ENCODE results near the gene LRRC10B.

The LRRC10B gene

DNA sequence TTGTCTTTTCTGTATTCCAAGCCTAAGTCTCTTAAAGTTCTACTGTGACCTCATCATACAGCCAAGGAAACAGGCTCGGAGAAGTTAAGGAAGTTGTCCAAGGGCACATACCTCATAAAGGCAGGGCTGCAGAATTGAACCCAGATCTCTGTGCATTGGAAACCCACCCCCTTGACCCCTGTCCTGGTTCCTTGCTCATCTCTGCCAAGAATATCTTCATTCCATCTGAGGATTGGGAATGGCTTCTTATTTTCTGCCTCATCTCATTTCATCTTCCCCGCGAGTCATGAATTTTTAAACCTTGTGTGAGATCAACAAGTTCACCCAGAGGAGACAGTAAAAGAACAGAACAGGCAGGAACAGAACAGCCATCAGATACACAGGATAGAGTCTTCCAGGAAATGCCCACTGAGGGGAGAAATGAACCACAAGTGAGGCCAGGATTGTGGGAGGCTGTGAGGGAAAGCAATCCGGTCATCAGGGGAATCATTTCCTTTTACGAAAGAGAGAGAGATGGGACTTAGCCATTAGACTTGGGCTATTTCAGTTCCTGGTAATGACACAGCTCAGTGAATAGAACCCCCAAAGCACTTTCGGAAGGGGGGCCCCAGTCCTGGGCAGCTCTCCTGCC, 34.4 kb upstream of the LRRC10B start:
- no peak overlapping the region for H3K4me3 ChIP-seq (ENCODE audit: low read length)
- no peak overlapping the region for H3K9ac ChIP-seq (ENCODE audit: low read length)
- no peak for TF ChIP-seq EZH2phosphoT487 (IDR thresholded peaks at IDR 0.05; ENCODE audit: low read depth)
- no peak for TF ChIP-seq CTCF (IDR thresholded peaks at IDR 0.05; ENCODE audit: low read depth, low read length)
- no peaks in the 10 kb centered on the region for H3K27me3 ChIP-seq (ENCODE audit: low read depth, low read length)
- no peak overlapping the region for H2AFZ ChIP-seq (ENCODE audit: low read depth, low read length)
- peaks cover 10% of the 10 kb centered on the region for H3K4me1 ChIP-seq (ENCODE audit: low read length)
- no peak overlapping the region for H3K27ac ChIP-seq (ENCODE audit: low read length)
- no peaks in the 10 kb centered on the region for H3K79me2 ChIP-seq (ENCODE audit: low read length)
- no peaks in the 10 kb centered on the region for H3K9me3 ChIP-seq (ENCODE audit: insufficient read depth, low read length)
- peaks cover 2% of the 10 kb centered on the region for H3K36me3 ChIP-seq (replicated peaks; ENCODE audit: low read depth, low read length)
- peak overlapping the region; percentile 13; the same call in 1 of the 2 replicates for H3K4me2 ChIP-seq (ENCODE audit: low read length)
- H4K20me1 ChIP-seq (ENCODE audit: insufficient read depth, low read length): no peaks in the 10 kb centered on the region

GRCh38 chr11:61475433-61475832, 33.1 kb upstream of the LRRC10B start:
- H3K4me2 ChIP-seq (ENCODE audit: low read length): no peak overlapping the region
- peaks cover 2% of the 10 kb centered on the region for H3K36me3 ChIP-seq (replicated peaks; ENCODE audit: low read depth, low read length)
- peaks cover 10% of the 10 kb centered on the region for H3K4me1 ChIP-seq (ENCODE audit: low read length)
- no peaks in the 10 kb centered on the region for H4K20me1 ChIP-seq (ENCODE audit: insufficient read depth, low read length)
- TF ChIP-seq CTCF (IDR thresholded peaks at IDR 0.05; ENCODE audit: low read depth, low read length): no peak
- TF ChIP-seq EZH2phosphoT487 (IDR thresholded peaks at IDR 0.05; ENCODE audit: low read depth): no peak
- H3K79me2 ChIP-seq (ENCODE audit: low read length): no peaks in the 10 kb centered on the region
- H3K27me3 ChIP-seq (ENCODE audit: low read depth, low read length): no peaks in the 10 kb centered on the region
- H3K9me3 ChIP-seq (ENCODE audit: insufficient read depth, low read length): no peaks in the 10 kb centered on the region
- H2AFZ ChIP-seq (ENCODE audit: low read depth, low read length): no peak overlapping the region
- H3K9ac ChIP-seq (ENCODE audit: low read length): no peak overlapping the region
- H3K4me3 ChIP-seq (ENCODE audit: low read length): no peak overlapping the region
- no peak overlapping the region for H3K27ac ChIP-seq (ENCODE audit: low read length)

- peaks cover 2% of the 10 kb centered on the region for H3K36me3 ChIP-seq (replicated peaks; ENCODE audit: low read depth, low read length)
- no peaks in the 10 kb centered on the region for H4K20me1 ChIP-seq (ENCODE audit: insufficient read depth, low read length)
- H3K4me2 ChIP-seq (ENCODE audit: low read length): no peak overlapping the region
- peaks cover 10% of the 10 kb centered on the region for H3K4me1 ChIP-seq (ENCODE audit: low read length)
- no peak for TF ChIP-seq EZH2phosphoT487 (IDR thresholded peaks at IDR 0.05; ENCODE audit: low read depth)
- TF ChIP-seq CTCF (IDR thresholded peaks at IDR 0.05; ENCODE audit: low read depth, low read length): no peak
- no peak overlapping the region for H3K4me3 ChIP-seq (ENCODE audit: low read length)
- no peaks in the 10 kb centered on the region for H3K27me3 ChIP-seq (ENCODE audit: low read depth, low read length)
- no peaks in the 10 kb centered on the region for H3K79me2 ChIP-seq (ENCODE audit: low read length)
- H3K9ac ChIP-seq (ENCODE audit: low read length): no peak overlapping the region
- no peak overlapping the region for H2AFZ ChIP-seq (ENCODE audit: low read depth, low read length)
- no peaks in the 10 kb centered on the region for H3K9me3 ChIP-seq (ENCODE audit: insufficient read depth, low read length)
- no peak overlapping the region for H3K27ac ChIP-seq (ENCODE audit: low read length)
These were observed 32.2 kb upstream of the LRRC10B start for GRCh38 chr11:61476371-61476770.

GRCh38 chr11:61477126-61477525, 31.4 kb upstream of the LRRC10B start:
- Histone ChIP-seq H3K4me2 (ENCODE audit: low read length) (no peak overlapping the region), H3K4me3 (ENCODE audit: low read length) (no peak overlapping the region), H3K79me2 (ENCODE audit: low read length) (no peaks in the 10 kb centered on the region), H3K27ac (ENCODE audit: low read length) (no peak overlapping the region), H3K9me3 (ENCODE audit: insufficient read depth, low read length) (no peaks in the 10 kb centered on the region), H3K27me3 (ENCODE audit: low read depth, low read length) (no peaks in the 10 kb centered on the region), H3K36me3 (replicated peaks; ENCODE audit: low read depth, low read length) (peaks cover 2% of the 10 kb centered on the region), H3K4me1 (ENCODE audit: low read length) (peaks cover 10% of the 10 kb centered on the region), H2AFZ (ENCODE audit: low read depth, low read length) (no peak overlapping the region), H4K20me1 (ENCODE audit: insufficient read depth, low read length) (no peaks in the 10 kb centered on the region), H3K9ac (ENCODE audit: low read length) (no peak overlapping the region)
- TF ChIP-seq CTCF (IDR thresholded peaks at IDR 0.05; ENCODE audit: low read depth, low read length) (no peak), EZH2phosphoT487 (IDR thresholded peaks at IDR 0.05; ENCODE audit: low read depth) (no peak)

Data from OCI-LY3 (cell line).